Measurements from ENCODE around the gene CYP27B1.

Gene CYP27B1

GRCh38 chr12:57772429-57773322 lies 5.8 kb upstream of the CYP27B1 start, which contains the start of gene EEF1AKMT3:
Gene EEF1AKMT3, plus strand, starts transcription at chr12:57772614. Its CDS starts 111 bp downstream, at chr12:57772725.
- peak; percentile 40 for DNase-seq (ENCODE audit: insufficient read length)
- TF ChIP-seq POLR2A (IDR thresholded peaks at IDR 0.05; ENCODE audit: low read depth, low read length) (no peak), POLR2AphosphoS5 (IDR thresholded peaks at IDR 0.05; ENCODE audit: low read depth, low read length) (no peak), TAF1 (IDR thresholded peaks at IDR 0.05; ENCODE audit: borderline replicate concordance, low read depth, low read length) (no peak)
- no peak for FAIRE-seq

GRCh38 chr12:57771873-57772428 lies 5.1 kb upstream of the CYP27B1 start, which contains the start of gene METTL1:
Gene METTL1, minus strand, starts transcription at chr12:57772105. Its CDS starts 22 bp downstream, at chr12:57772083.
- TF ChIP-seq TAF1 (IDR thresholded peaks at IDR 0.05; ENCODE audit: borderline replicate concordance, low read depth, low read length) (peak; percentile 85; the same call in 1 of the 2 replicates), POLR2A (IDR thresholded peaks at IDR 0.05; ENCODE audit: low read depth, low read length) (peak; percentile 90), POLR2AphosphoS5 (IDR thresholded peaks at IDR 0.05; ENCODE audit: low read depth, low read length) (peak; percentile 88)
- peak; percentile 95 for DNase-seq (ENCODE audit: insufficient read length)
- peak; percentile 98 for FAIRE-seq

- no peak for TF ChIP-seq TAF1 (IDR thresholded peaks at IDR 0.05; ENCODE audit: borderline replicate concordance, low read depth, low read length)
- DNase-seq (ENCODE audit: insufficient read length) (peak; percentile 79), FAIRE-seq (no peak)
These were observed 4.5 kb upstream of the CYP27B1 start for GRCh38 chr12:57771236-57771872.

- FAIRE-seq, result no peak
- TF ChIP-seq POLR2A (IDR thresholded peaks at IDR 0.05; ENCODE audit: low read depth, low read length) (no peak), POLR2AphosphoS5 (IDR thresholded peaks at IDR 0.05; ENCODE audit: low read depth, low read length) (no peak), TAF1 (IDR thresholded peaks at IDR 0.05; ENCODE audit: borderline replicate concordance, low read depth, low read length) (no peak)
- DNase-seq (ENCODE audit: insufficient read length), result no peak
These were observed 3.9 kb upstream of the CYP27B1 start for GRCh38 chr12:57770734-57771133.

GRCh38 chr12:57769594-57769993 lies 2.7 kb upstream of the CYP27B1 start:
- FAIRE-seq (no peak), DNase-seq (ENCODE audit: insufficient read length) (no peak)
- TF ChIP-seq TAF1 (IDR thresholded peaks at IDR 0.05; ENCODE audit: borderline replicate concordance, low read depth, low read length) (no peak), POLR2A (IDR thresholded peaks at IDR 0.05; ENCODE audit: low read depth, low read length) (no peak), POLR2AphosphoS5 (IDR thresholded peaks at IDR 0.05; ENCODE audit: low read depth, low read length) (no peak)

GRCh38 chr12:57767876-57768275 lies 998 bp upstream of the CYP27B1 start:
- no peak for FAIRE-seq
- TF ChIP-seq POLR2A (IDR thresholded peaks at IDR 0.05; ENCODE audit: low read depth, low read length) (no peak), POLR2AphosphoS5 (IDR thresholded peaks at IDR 0.05; ENCODE audit: low read depth, low read length) (no peak), TAF1 (IDR thresholded peaks at IDR 0.05; ENCODE audit: borderline replicate concordance, low read depth, low read length) (no peak)
- DNase-seq (ENCODE audit: insufficient read length), result no peak

- TF ChIP-seq TAF1 (IDR thresholded peaks at IDR 0.05; ENCODE audit: borderline replicate concordance, low read depth, low read length) (no peak), POLR2AphosphoS5 (IDR thresholded peaks at IDR 0.05; ENCODE audit: low read depth, low read length) (no peak), POLR2A (IDR thresholded peaks at IDR 0.05; ENCODE audit: low read depth, low read length) (no peak)
- FAIRE-seq (no peak), DNase-seq (ENCODE audit: insufficient read length) (no peak)
These were observed 424 bp upstream of the CYP27B1 start for GRCh38 chr12:57767305-57767698.

GRCh38 chr12:57765698-57766463 lies 997 bp downstream of the CYP27B1 start:
- no peak for FAIRE-seq
- no peak for DNase-seq (ENCODE audit: insufficient read length)
- TF ChIP-seq POLR2AphosphoS5 (IDR thresholded peaks at IDR 0.05; ENCODE audit: low read depth, low read length), result 0 out of 2 replicates have a peak, but pooled peaks have one; percentile 34
- TF ChIP-seq POLR2A (IDR thresholded peaks at IDR 0.05; ENCODE audit: low read depth, low read length), result no peak; the same call in 1 of the 2 replicates

- no peak for TF ChIP-seq TAF1 (IDR thresholded peaks at IDR 0.05; ENCODE audit: borderline replicate concordance, low read depth, low read length)
- FAIRE-seq (peak; percentile 36), DNase-seq (ENCODE audit: insufficient read length) (peak; percentile 56)
These were observed 1.7 kb downstream of the CYP27B1 start for GRCh38 chr12:57765003-57765697.

GRCh38 chr12:57764662-57765002 lies 2.2 kb downstream of the CYP27B1 start:
- TF ChIP-seq POLR2AphosphoS5 (IDR thresholded peaks at IDR 0.05; ENCODE audit: low read depth, low read length) (no peak), POLR2A (IDR thresholded peaks at IDR 0.05; ENCODE audit: low read depth, low read length) (no peak), TAF1 (IDR thresholded peaks at IDR 0.05; ENCODE audit: borderline replicate concordance, low read depth, low read length) (no peak)
- no peak for FAIRE-seq
- no peak for DNase-seq (ENCODE audit: insufficient read length)
